ENCODE data around the gene ZFYVE1. TPM values are rescaled to one million over a fixed set of nuclear protein-coding genes. Genes with fewer than 3 reads are reported as not detected.

The ZFYVE1 gene
- total and polyA plus RNA-seq, 2 experiments from 2014 or later = 3.2 to 12.5 TPM

- Mint-ChIP-seq H3K4me3 (no peak overlapping the region), H3K36me3 (ENCODE audit: low read depth) (no peaks in the 10 kb centered on the region), H3K9me3 (no peaks in the 10 kb centered on the region), H3K27ac (no peak overlapping the region), H3K4me1 (peaks cover 19% of the 10 kb centered on the region), H3K27me3 (ENCODE audit: insufficient read depth, low read depth, poor library complexity) (peaks cover 15% of the 10 kb centered on the region)
- no peak for ATAC-seq
- H4K20me1 ChIP-seq (replicated peaks; ENCODE audit: insufficient read depth) = no peaks in the 10 kb centered on the region; the same call in 1 of the 2 replicates
- H3K27ac ChIP-seq (ENCODE audit: low read depth) = no peak overlapping the region
- no peak overlapping the region for H3K4me2 ChIP-seq
- TF ChIP-seq STAT1 (IDR thresholded peaks at IDR 0.05; ENCODE audit: unreplicated experiment) = no peak
- no peak for TF ChIP-seq JUNB (IDR thresholded peaks at IDR 0.05; ENCODE audit: unreplicated experiment)
- TF ChIP-seq NANOG (IDR thresholded peaks at IDR 0.05; ENCODE audit: borderline replicate concordance) = no peak
- no peak for TF ChIP-seq REST (IDR thresholded peaks at IDR 0.05; ENCODE audit: unreplicated experiment)
- TF ChIP-seq CREB1 (CRISPR knock-in tag; IDR thresholded peaks at IDR 0.05; ENCODE audit: low read depth) = no peak
- no peak for TF ChIP-seq EZH2phosphoT487 (IDR thresholded peaks at IDR 0.05; ENCODE audit: unreplicated experiment)
- no peak for TF ChIP-seq EZH2 (IDR thresholded peaks at IDR 0.05; ENCODE audit: low read depth, unreplicated experiment)
- no peak for TF ChIP-seq ETS1 (IDR thresholded peaks at IDR 0.05)
- no peak for TF ChIP-seq ZNF462 (CRISPR knock-in tag; IDR thresholded peaks at IDR 0.05)
- no peak for TF ChIP-seq POLR2AphosphoS5 (IDR thresholded peaks at IDR 0.05; ENCODE audit: low read depth)
- no peak for TF ChIP-seq CTCF (conservative IDR thresholded peaks at IDR 0.05; ENCODE audit: low read depth in 2 of 2)
- H3K4me3 ChIP-seq = no peak overlapping the region
- H3K36me3 ChIP-seq (ENCODE audit: insufficient read depth) = no peaks in the 10 kb centered on the region
- H3F3A ChIP-seq (replicated peaks; ENCODE audit: low read depth) = no peaks in the 10 kb centered on the region
- peaks cover 14% of the 10 kb centered on the region for H3K27me3 ChIP-seq (ENCODE audit: insufficient read depth)
- DNase-seq (ENCODE audit: low spot score) = peak; percentile 22
- peaks cover 49% of the 10 kb centered on the region for H3K79me2 ChIP-seq (replicated peaks; ENCODE audit: insufficient read depth)
- peaks cover 17% of the 10 kb centered on the region for H3K4me1 ChIP-seq (ENCODE audit: insufficient read depth)
- H3K9me2 ChIP-seq (ENCODE audit: insufficient read depth) = no peaks in the 10 kb centered on the region
- H2AFZ ChIP-seq = no peak overlapping the region
Measured at GRCh38 chr14:72928872-72929271, 98.0 kb downstream of the ZFYVE1 start.

Measured in GM23338 (cell line).